ENCODE measurements around the gene HIRA.
"Not testable (repeated sequence)": the region's sequence is repeated elsewhere in the genome, so short reads cannot be mapped to it uniquely, and the experiment has no call there.

Gene HIRA

GRCh38 chr22:19306535-19306934 is 125.0 kb downstream of the HIRA start:
- not testable (repeated sequence) for DNase-seq

- DNase-seq: no peak
These were observed 127.0 kb downstream of the HIRA start for GRCh38 chr22:19304547-19304946.

GRCh38 chr22:19303785-19304184 is 127.7 kb downstream of the HIRA start:
- DNase-seq: no peak

DNA sequence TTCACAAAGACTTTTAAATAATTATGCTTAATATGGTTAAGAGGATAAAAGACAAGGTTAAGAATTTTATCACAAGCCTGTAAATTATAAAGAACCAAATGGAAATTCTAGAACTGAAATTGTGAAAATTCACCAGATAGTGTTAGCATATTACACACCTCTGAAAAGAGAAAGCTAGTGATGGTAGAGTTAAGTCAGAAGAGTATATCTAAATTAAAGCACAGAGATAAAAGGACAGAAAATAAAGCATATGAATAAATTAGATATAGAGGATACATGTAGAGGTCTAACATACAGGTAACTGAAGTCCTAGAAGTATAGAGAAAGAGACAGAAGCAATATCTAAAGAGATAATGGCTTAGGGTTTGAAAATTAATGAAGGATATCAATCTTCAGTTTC is 135.8 kb downstream of the HIRA start:
- DNase-seq: no peak

DNA sequence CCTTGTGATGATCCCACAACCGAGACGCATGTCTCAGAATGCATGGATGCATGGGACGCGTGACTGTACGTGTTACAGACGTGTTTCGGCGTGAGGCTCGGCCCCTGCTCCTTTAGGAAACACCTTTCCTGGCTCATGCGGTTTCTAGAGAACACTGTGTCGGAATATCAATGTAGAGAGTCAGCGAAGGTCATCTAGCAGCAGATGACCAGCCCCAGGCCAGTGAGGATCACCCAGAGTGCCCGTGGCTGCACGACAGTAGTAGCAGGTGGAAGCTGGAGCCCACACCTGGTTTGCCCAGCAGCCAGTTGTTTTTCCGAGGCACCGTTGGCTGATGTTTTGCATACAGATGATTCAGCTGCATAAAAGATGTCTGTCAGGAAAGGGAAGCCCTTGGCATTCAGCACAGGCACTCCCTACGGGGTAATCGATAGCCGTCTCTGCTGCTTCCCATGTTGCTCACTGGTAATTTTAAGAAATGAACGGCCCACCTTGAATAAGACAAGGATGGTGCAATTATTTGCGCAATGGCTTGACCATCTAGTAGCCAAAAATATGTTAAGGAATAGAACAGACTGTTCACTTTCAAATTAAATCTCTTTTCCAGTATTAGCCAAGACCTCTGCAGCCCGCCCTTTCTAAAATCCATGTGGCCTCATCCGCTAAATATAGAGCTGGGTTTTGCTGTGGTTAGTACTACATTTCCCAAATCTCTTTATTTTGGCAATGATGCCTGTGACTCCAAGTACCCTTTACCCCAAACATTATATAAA is 138.9 kb downstream of the HIRA start:
- DNase-seq: no peak

DNA sequence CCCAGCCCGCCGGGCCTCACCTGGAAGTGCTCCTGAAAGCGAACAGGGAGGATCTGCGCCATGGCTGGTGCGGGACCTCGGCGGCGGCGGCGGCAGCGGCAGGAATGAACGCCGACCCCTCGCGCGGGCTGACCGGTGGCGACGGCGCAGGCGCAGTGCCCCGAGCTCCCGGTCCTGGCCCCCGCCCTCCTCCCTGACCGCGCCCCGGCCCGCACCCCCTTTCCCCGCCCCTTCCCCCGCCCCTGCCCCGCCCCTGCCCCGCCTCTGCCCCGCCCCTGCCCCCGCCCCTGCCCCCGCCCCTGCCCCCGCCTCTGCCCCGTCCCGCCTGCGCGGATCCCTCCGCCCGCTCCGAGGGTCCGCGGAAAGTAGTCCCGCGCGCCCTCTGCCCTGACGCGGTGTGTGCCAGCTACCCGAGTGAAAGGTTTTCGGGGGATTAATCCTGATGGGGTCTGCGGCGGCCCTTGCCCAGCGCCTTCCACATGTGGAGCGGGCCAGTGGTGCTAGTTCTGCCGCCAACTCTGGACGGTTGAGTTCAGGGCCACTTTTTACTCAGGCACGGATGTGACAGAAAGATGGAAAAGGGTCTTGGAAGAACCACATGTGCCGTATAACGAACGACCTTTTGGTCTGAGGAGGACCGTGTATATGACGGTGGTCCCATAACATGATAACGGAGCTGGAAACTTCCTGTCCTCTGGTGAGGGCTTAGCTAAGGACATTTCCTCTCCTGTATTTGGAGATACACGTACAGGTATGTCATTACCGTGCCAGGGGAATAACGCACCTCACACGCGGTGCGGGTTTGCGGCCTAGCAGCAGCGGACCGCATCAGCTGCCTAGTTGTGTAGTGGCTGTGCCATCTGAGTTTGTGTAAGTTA is 139.7 kb downstream of the HIRA start, which contains the start of gene CLTCL1:
TSS of gene CLTCL1 (minus strand) at position 140 of the 878 bp plus-strand sequence. CDS start at position 62, 78 bp downstream.
- peak; percentile 91 for DNase-seq

DNA sequence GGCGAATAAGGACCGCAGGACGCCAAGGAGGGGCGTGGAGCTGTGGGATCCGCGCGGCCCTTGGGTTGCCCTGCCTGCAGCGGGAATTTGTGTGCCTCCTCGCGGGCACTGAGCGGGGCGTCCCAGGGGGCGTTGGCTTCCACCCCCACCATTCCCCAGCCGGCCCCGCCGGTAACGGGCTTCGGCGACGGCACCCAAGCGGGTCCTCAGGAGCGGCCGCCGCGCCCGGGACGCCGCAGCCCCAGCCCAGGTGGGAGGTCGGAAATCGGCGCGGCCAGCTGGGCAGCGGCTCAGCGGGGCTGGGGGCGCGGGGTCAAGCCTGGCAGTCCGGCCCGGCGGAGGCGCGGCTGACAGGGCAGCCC is 140.3 kb downstream of the HIRA start:
- peak; percentile 70 for DNase-seq

DNA sequence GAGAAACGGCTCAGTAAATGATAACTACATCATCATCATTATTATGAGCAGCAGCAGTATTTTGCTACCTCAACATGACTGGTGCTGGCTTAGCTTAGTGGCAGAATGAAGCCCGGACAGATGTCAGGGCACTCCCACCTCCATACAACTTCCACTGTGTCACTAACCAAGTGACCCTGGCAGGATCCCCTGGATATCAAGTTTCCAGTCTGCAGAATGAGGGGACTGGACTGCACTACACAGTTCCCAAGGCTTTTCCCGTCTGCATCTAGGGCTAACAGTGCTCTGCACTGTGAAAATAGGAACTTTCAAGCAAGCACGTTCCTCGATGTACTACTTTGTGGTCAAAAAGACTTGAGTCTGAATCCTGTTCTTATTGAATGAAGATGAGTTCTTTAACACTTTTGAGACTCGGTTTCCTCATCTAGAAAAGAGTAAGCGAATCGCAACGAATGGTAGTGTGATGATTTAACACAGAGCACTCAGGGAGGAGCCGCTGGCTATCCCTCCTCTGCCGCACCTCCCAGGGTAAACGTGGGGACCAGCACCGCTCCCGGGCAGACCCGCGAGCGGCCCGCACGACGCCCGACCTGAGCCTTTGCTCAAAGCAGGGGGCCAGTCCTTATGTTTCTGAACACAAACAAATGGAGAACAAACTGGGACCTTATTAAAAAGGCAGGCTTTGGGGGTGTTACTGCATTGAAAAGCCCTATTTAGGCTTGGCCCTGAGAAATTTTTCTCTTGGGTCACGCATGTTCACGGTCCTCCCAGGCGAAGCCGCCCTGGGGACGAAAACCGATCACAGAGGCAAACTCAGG is 140.9 kb downstream of the HIRA start:
- no peak for DNase-seq

GRCh38 chr22:19289475-19290161 is 141.9 kb downstream of the HIRA start:
- DNase-seq: peak; percentile 72

GRCh38 chr22:19287889-19288288 is 143.6 kb downstream of the HIRA start:
- DNase-seq: peak; percentile 69

DNA sequence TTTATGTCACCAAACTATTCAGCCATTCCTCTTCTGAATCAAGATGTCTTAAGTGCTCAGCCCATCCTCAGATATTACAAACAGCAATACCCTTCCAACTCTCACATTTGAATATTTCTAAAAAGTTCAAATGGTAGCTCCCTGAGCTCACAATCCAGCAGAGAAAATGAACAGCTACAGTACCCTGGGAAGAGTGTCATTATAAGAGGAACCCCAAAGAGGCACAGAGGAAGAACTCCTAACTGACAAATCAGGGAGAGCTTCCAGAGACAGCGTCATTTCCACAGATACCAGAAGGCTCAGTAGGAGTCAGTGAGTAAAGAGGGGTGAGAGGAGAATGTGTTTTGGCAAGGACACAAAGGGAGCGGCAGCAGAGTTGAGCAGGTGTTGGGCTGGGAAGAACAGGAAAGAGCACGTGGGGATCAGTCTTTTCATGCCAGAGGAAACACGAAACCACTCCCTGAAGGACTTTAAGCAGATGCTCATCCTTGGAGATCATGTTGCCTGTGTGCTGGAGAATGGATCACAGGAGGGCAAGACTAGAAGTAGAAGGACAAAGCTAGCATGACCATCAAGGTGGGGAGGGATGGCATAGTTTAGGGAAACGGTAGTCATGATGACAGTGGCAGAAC is 144.3 kb downstream of the HIRA start:
- no peak for DNase-seq

GRCh38 chr22:19285831-19286230 is 145.7 kb downstream of the HIRA start:
- DNase-seq: no peak

All from islet precursor cell (in vitro differentiated cells).